Measurements from ENCODE around the gene DESI2.

DNA sequence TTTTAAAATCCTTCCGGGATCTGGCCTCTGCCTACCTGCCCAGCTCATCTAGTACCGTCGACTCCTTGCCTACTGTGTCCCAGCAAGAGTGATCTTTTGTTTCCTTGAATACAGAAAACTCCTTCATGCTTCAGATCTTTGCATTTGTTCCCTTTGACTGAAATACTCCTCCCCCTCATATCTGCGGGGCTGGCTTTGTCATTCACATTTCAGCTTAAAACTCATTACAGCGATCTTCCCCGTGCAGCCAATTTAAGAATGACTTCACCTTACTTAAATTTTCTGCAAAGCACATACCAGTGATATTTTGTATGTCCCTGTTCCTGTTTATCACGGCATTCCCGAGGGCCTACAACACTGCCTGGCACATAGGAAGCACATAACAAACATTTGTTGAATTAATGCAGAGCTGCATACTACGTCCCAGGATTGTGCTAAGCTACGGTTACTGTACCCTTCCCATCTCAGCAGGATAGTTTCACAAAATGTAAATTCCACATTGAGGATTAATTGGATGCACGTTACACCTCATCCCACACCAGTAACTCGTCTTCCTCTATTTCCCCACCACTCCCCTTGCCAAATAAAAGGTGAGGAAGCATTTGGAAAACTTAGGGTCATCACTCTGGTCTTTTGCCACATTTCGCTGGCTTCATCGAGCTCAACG lies 837 bp upstream of the DESI2 start:
- TF ChIP-seq POLR2A (IDR thresholded peaks at IDR 0.05), result no peak
- TF ChIP-seq, protein P1, sequence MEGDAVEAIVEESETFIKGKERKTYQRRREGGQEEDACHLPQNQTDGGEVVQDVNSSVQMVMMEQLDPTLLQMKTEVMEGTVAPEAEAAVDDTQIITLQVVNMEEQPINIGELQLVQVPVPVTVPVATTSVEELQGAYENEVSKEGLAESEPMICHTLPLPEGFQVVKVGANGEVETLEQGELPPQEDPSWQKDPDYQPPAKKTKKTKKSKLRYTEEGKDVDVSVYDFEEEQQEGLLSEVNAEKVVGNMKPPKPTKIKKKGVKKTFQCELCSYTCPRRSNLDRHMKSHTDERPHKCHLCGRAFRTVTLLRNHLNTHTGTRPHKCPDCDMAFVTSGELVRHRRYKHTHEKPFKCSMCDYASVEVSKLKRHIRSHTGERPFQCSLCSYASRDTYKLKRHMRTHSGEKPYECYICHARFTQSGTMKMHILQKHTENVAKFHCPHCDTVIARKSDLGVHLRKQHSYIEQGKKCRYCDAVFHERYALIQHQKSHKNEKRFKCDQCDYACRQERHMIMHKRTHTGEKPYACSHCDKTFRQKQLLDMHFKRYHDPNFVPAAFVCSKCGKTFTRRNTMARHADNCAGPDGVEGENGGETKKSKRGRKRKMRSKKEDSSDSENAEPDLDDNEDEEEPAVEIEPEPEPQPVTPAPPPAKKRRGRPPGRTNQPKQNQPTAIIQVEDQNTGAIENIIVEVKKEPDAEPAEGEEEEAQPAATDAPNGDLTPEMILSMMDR (IDR thresholded peaks at IDR 0.05 in 4 of 5, conservative IDR thresholded peaks at IDR 0.05 in 1 of 5), result no peak
